ENCODE measurements around the gene CEP97. TPM values are rescaled to one million over a fixed set of nuclear protein-coding genes. Genes with fewer than 3 reads are reported as not detected.
"Not testable (repeated sequence)": the region's sequence is repeated elsewhere in the genome, so short reads cannot be mapped to it uniquely, and the experiment has no call there.

The CEP97 gene
- polyA plus RNA-seq, 1 donor (not counting 4 experiments of a cell fraction or from before 2014, with no cell fraction given): 3.6 TPM

DNA sequence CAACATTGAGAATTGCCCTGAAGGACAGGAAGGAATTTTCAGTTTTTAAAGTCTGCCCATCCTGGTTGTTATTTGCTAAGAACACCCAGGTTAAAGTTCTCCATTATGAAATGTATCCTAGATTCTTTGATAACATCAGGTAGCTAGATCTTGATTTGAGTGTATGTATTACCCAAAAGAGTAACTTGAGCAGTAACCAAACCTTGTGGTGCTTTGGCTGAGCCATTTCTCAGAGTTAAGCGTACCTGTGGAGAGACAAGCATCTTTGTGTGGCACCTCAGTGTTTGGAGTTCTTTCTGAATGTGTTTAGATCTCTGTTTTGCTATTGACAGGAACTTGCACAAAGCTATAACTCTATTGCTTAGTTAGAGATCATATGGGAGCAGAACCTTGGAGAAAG is 20.4 kb downstream of the CEP97 start:
- H3K4me2 ChIP-seq (ENCODE audit: control insufficient read depth, extremely low read depth, insufficient read depth, low read depth, low read length): no peak overlapping the region
- no peak for DNase-seq (ENCODE audit: low read depth, low spot score)
- H3K9me1 ChIP-seq (ENCODE audit: control insufficient read depth, extremely low read depth, insufficient read depth, low read length): no peaks in the 10 kb centered on the region
- H3K27ac ChIP-seq (ENCODE audit: control insufficient read depth, insufficient read depth, low read length): no peak overlapping the region
- no peaks in the 10 kb centered on the region for H3K79me2 ChIP-seq (ENCODE audit: control insufficient read depth, insufficient read depth, low read length)
- dilution Hi-C loops (cut with MboI; ENCODE audit: extremely low pct_ligation_motif_present, low sequenced_read_pairs): no loop called here
- no peak overlapping the region for H3K4me3 ChIP-seq (ENCODE audit: control insufficient read depth in 2 of 3, extremely low read depth in 1 of 3, insufficient read depth in 2 of 3, low read depth in 1 of 3, low read length in 3 of 3)
- no peaks in the 10 kb centered on the region for H3K36me3 ChIP-seq (ENCODE audit: control insufficient read depth in 2 of 2, extremely low read depth in 1 of 2, insufficient read depth in 2 of 2, low read length in 2 of 2)
- no peak for FAIRE-seq
- TF ChIP-seq CTCF (optimal IDR thresholded peaks at IDR 0.05 in 1 of 3, IDR thresholded peaks at IDR 0.05 in 1 of 3, conservative IDR thresholded peaks at IDR 0.05 in 1 of 3; ENCODE audit: extremely low read depth in 1 of 3, insufficient read depth in 2 of 3, low read length in 3 of 3) (no peak), EZH2 (IDR thresholded peaks at IDR 0.05; ENCODE audit: low read length) (no peak)
- no peaks in the 10 kb centered on the region for H3K9me3 ChIP-seq (ENCODE audit: control insufficient read depth, low read depth, low read length)
- H3K4me1 ChIP-seq (ENCODE audit: control insufficient read depth, extremely low read depth, insufficient read depth, low read length): no peaks in the 10 kb centered on the region
- H4K20me1 ChIP-seq (ENCODE audit: control insufficient read depth, extremely low read depth, insufficient read depth, low read length): no peaks in the 10 kb centered on the region
- H2AFZ ChIP-seq (ENCODE audit: control insufficient read depth, low read length): no peak overlapping the region
- H3K9ac ChIP-seq (ENCODE audit: control insufficient read depth, extremely low read depth, insufficient read depth, low read length): no peak overlapping the region
- no peaks in the 10 kb centered on the region for H3K27me3 ChIP-seq (ENCODE audit: control insufficient read depth, extremely low read depth, insufficient read depth, low read length)

DNA sequence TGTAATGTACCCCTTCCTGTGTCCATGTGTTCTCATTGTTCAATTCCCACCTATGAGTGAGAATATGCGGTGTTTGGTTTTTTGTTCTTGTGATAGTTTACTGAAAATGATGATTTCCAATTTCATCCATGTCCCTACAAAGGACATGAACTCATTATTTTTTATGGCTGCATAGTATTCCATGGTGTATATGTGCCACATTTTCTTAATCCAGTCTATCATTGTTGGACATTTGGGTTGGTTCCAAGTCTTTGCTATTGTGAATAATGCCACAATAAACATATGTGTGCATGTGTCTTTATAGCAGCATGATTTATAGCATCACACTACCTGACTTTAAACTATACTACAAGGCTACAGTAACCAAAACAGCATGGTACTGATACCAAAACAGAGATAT is 21.5 kb downstream of the CEP97 start:
- H3K4me1 ChIP-seq (ENCODE audit: control insufficient read depth, extremely low read depth, insufficient read depth, low read length); DNase-seq (ENCODE audit: low read depth, low spot score); dilution Hi-C loops (cut with MboI; ENCODE audit: extremely low pct_ligation_motif_present, low sequenced_read_pairs); H3K9ac ChIP-seq (ENCODE audit: control insufficient read depth, extremely low read depth, insufficient read depth, low read length); H3K9me3 ChIP-seq (ENCODE audit: control insufficient read depth, low read depth, low read length); H3K27me3 ChIP-seq (ENCODE audit: control insufficient read depth, extremely low read depth, insufficient read depth, low read length); H3K36me3 ChIP-seq (ENCODE audit: control insufficient read depth in 2 of 2, extremely low read depth in 1 of 2, insufficient read depth in 2 of 2, low read length in 2 of 2); H4K20me1 ChIP-seq (ENCODE audit: control insufficient read depth, extremely low read depth, insufficient read depth, low read length); H3K79me2 ChIP-seq (ENCODE audit: control insufficient read depth, insufficient read depth, low read length); H3K4me3 ChIP-seq (ENCODE audit: control insufficient read depth in 2 of 3, extremely low read depth in 1 of 3, insufficient read depth in 2 of 3, low read depth in 1 of 3, low read length in 3 of 3); H2AFZ ChIP-seq (ENCODE audit: control insufficient read depth, low read length); H3K4me2 ChIP-seq (ENCODE audit: control insufficient read depth, extremely low read depth, insufficient read depth, low read depth, low read length); H3K27ac ChIP-seq (ENCODE audit: control insufficient read depth, insufficient read depth, low read length); H3K9me1 ChIP-seq (ENCODE audit: control insufficient read depth, extremely low read depth, insufficient read depth, low read length); FAIRE-seq: not testable (repeated sequence)

DNA sequence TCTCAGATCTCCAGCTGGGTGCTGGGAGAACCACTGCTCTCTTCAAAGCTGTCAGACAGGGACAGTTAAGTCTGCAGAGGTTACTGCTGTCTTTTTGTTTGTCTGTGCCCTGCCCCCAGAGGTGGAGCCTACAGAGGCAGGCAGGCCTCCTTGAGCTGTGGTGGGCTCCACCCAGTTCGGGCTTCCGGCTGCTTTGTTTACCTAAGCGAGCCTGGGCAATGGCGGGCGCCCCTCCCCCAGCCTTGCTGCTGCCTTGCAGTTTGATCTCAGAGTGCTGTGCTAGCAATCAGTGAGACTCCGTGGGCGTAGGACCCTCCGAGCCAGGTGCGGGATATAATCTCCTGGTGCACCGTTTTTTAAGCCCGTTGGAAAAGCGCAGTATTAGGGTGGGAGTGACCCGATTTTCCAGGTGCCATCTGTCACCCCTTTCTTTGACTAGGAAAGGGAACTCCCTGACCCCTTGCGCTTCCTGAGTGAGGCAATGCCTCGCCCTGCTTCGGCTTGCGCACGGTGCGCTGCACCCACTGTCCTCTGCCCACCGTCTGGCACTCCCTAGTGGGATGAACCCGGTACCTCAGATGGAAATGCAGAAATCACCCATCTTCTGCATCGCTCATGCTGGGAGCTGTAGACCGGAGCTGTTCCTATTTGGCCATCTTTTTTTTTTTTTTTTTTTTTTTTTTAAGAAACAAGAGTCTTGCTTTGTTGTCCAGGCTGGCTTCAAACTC is 29.1 kb downstream of the CEP97 start:
- H3K27ac ChIP-seq (ENCODE audit: control insufficient read depth, insufficient read depth, low read length); H3K9ac ChIP-seq (ENCODE audit: control insufficient read depth, extremely low read depth, insufficient read depth, low read length); H3K4me2 ChIP-seq (ENCODE audit: control insufficient read depth, extremely low read depth, insufficient read depth, low read depth, low read length); H3K27me3 ChIP-seq (ENCODE audit: control insufficient read depth, extremely low read depth, insufficient read depth, low read length); H2AFZ ChIP-seq (ENCODE audit: control insufficient read depth, low read length); H3K79me2 ChIP-seq (ENCODE audit: control insufficient read depth, insufficient read depth, low read length); H3K4me3 ChIP-seq (ENCODE audit: control insufficient read depth in 2 of 3, extremely low read depth in 1 of 3, insufficient read depth in 2 of 3, low read depth in 1 of 3, low read length in 3 of 3); H3K9me3 ChIP-seq (ENCODE audit: control insufficient read depth, low read depth, low read length); DNase-seq (ENCODE audit: low read depth, low spot score); H3K9me1 ChIP-seq (ENCODE audit: control insufficient read depth, extremely low read depth, insufficient read depth, low read length); FAIRE-seq; H3K4me1 ChIP-seq (ENCODE audit: control insufficient read depth, extremely low read depth, insufficient read depth, low read length); dilution Hi-C loops (cut with MboI; ENCODE audit: extremely low pct_ligation_motif_present, low sequenced_read_pairs); H4K20me1 ChIP-seq (ENCODE audit: control insufficient read depth, extremely low read depth, insufficient read depth, low read length): not testable (repeated sequence)
- peaks cover 7 to 11% of the 10 kb centered on the region in 2 experiments for H3K36me3 ChIP-seq (ENCODE audit: control insufficient read depth in 2 of 2, extremely low read depth in 1 of 2, insufficient read depth in 2 of 2, low read length in 2 of 2)

All from keratinocyte (primary cell).